Glomerular endothelial cell (primary cell): ENCODE data around the gene STX3. TPM values are rescaled to one million over a fixed set of nuclear protein-coding genes. Genes with fewer than 3 reads are reported as not detected.

ENCODE experiments used
- DNase-seq: peaks from one replicate; pipeline ENCODE4 v3.0.0-alpha.2; 2011; ENCODE audit warnings: low read depth, low spot score; ENCODE audit errors: extremely low read depth
- total RNA-seq: library from RNA; depleted of rRNA; stranded (reverse); fragments of >200 nt; gene quantifications from 2 replicates; pipeline ENCODE4 v1.2.3, GENCODE V29; 2015

Gene STX3
- total RNA-seq, result 70.9 and 77.0 TPM in 2 replicates

DNA sequence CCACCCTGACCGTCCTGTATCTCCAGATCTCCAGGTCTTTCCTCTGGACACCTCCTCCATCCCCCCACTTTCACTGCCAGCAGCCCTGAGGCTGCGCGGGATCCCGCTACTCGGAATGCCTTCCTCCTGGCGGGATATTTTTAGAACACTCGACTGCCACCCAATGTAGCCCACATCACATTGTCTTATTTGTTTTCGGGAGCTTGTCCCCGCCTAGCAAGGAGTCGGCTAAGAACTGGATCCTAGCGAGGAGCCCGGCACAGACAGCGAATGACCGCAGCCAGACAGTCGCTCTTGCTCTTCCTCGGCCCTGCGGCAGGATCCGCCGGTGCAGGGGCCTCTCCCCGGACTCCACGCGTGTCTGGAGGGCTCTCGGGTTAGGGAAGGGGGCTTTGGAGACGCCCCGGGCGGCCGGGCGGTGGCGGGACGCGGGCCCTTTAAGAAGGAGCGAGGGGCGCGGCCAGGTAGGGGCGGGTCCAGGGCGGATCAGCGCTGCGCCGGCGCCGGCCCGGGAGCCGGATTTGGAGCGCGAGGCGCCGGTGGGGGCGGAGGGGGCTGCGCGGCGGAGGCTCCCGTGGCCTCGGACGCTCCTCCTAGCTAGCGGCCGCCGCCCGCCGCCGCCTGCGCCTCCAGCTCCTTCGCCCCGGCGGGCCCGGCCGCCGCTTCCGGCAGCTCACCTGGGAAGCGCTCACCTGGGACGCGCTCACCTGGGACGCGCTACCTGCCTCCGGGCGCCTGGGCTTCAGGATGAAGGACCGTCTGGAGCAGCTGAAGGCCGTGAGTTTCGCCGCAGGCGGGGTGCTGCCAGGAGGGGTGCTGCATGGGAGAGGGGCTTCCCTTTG, at the start of gene STX3:
Gene STX3 (plus strand): TSS at position 518 of the 842 bp plus-strand sequence. CDS start 230 bp downstream, at position 748.
- no peak for DNase-seq

GRCh38 chr11:59706518-59707285, 48.5 kb upstream of the STX3 start:
- peak; percentile 66 for DNase-seq

- DNase-seq, result no peak
Observed at GRCh38 chr11:59707371-59707770, 47.8 kb upstream of the STX3 start.

GRCh38 chr11:59708537-59708936, 46.6 kb upstream of the STX3 start:
- DNase-seq, result no peak

GRCh38 chr11:59710136-59710847, 44.9 kb upstream of the STX3 start:
- no peak for DNase-seq

DNA sequence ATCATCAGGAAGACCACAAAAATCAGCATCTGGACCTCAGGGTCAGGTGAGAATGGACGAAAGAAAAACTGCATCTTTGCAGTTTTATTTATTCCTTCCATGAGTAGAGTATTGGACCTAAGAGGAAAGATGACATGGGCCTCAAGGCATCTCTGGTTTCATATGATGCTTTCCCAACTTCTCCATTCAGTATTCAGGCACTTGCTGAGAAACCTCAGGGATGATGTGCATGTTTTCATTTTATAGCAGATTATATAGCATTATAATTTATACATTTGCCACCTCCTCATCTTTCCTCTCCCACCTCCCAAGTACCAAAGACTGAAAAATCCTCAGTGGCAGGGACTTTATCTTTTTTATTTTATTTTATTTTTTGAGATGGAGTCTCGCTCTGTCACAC, 41.4 kb upstream of the STX3 start, which contains the start of gene OR10V1:
Gene OR10V1 (minus strand): TSS at position 101 of the 400 bp plus-strand sequence. CDS start 0 bp downstream, at position 101.
- DNase-seq, result no peak

- DNase-seq, result no peak
Observed at GRCh38 chr11:59716051-59716450, 39.1 kb upstream of the STX3 start.

DNA sequence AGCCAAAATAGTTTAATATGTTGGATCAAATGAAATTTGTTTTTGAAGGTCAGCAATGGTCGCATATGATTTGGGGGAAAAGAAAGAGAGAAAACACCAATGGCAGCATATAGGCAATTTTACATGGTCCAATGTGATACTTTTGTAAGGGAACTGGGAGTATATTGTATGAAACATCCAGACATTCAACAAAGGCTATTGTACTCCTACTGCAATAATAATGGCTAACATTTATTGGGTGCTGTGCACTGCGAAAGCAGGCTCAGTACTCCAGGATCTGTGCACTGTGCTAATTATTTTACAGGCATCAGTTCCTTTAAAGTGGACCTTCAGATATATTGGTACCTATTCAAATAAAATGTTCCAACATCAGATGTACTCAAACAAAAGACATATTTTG, 35.6 kb upstream of the STX3 start:
- DNase-seq, result no peak

- no peak for DNase-seq
Observed at GRCh38 chr11:59724066-59724465, 31.1 kb upstream of the STX3 start.

DNA sequence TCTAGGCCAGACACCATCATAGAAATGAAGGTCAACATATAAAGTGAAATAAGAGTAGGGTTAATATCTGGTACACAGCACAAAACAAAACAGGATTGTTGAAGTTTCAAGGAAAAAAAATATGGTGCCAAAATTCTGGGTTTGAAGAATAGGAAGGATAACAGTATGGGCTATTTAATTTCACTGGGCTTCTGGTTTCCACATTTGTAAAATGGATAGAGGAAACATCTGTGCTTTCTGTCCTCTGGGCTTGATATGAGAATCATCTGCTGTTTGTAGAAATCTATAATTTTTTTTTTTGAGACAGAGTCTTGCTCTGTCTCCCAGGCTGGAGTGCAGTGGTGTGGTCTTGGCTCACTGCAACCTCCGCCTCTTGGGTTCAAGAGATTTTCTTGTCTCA, 27.8 kb upstream of the STX3 start:
- no peak for DNase-seq

- DNase-seq, result no peak
Observed at GRCh38 chr11:59728154-59728553, 27.0 kb upstream of the STX3 start.

DNA sequence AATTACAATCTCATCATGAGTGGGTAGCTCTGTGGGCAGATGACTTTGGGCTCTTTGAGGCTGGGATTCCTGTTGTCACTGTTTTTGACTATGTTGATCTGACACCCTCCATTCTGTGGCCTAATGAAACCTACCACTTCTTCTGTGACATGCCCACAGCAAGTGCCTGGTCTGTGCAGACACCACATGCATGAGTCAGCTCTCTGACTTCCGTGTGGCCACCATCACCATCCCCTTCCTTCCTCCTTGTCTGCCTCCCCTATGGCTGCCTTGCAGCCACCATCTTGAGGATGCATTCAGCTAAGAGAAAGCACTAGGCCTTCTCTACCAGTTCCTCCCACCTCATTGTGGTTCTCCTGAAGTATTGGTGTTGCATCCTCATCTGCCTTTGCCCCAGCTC, 26.3 kb upstream of the STX3 start:
- no peak for DNase-seq

DNA sequence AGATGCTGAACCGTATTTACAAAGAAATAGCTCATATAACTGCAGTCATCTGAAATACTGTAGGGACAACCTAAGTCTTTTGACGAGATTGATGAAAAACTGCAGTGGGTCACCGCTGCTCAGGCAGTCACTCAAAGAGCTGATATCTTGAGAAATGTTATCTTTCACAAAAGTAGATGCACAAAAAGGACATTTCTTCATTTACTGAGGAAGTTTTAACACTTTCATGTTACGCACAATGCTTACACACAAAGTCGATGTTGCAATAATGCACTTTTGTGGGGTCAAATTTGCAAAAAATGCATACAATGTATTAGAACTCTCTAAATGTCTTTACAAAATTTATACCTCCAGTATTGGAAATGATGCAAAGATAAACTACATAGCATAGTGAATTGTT, 25.3 kb upstream of the STX3 start:
- no peak for DNase-seq

DNA sequence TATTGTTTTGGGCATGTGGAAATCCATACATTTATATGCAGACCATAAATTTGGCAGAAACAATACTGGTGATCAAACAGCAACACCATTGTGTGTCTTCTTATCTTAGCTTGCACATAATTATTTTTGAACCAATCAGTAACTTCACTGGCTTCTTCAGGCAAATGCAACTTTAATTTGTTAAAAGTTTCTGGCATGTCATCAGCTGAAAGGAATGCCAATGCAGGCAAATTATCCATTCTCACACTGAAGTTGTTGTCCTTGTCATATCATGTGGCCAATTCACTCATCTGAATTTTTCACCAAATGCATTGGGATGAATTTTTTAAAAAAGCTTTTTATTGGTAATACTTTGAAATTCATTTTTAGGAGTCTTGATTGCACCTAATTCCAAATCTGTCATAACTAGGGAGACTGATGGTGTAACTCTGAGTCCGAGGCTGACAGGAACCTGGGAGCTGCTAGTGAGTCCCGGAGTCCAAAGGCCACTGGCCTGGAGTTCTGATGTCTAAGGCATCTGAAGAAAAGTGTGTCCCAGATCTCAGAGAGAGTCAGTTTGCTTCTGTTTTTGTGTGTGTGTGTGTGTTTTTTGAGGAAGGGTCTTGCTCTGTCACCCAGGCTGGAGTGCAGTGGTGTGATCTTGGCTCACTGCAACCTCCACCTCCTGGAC, 24.1 kb upstream of the STX3 start:
- DNase-seq, result no peak

- no peak for DNase-seq
Observed at GRCh38 chr11:59746111-59746510, 9.1 kb upstream of the STX3 start.

DNA sequence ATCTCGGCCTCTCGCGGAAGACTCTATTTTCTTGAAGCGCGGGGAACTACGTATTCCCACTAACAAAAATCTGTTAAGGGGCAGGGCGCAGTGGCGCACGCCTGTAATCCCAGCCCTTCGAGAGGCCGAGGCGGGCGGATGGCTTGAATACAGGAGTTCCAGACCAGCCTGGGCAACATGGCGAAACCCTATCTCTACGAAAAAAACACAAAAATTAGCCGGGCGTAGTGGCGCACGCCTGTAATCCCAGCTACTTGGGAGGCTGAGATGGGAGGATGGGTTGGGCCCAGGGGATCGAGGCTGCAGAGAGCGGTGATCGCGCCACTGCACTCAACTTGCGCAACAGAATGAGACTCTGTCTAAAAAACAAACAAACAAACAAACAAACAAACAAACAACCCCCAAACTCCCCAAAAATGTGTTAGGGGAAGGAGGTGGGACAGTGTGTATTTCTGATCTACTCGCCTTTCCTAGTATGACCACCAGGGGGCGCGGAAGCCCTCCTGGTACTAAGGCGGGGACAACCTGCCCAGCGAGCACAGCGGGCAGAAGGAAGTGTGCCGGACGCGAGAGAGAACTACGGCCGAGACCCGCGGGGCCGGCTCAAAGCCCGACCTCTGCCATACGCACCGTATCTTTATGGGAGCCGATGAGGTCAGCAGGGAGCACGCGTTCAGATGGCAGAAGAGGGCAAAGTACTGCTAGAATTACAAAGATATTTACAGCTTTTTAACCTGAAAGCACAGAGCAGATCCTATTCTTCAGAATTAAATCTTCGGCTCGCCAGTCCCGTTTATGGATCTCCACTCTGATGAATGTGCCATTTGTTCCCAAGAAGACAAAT, 1.3 kb upstream of the STX3 start:
- no peak for DNase-seq

GRCh38 chr11:59754494-59754858, 700 bp upstream of the STX3 start:
- no peak for DNase-seq

GRCh38 chr11:59755701-59756557, 753 bp downstream of the STX3 start:
- no peak for DNase-seq

DNA sequence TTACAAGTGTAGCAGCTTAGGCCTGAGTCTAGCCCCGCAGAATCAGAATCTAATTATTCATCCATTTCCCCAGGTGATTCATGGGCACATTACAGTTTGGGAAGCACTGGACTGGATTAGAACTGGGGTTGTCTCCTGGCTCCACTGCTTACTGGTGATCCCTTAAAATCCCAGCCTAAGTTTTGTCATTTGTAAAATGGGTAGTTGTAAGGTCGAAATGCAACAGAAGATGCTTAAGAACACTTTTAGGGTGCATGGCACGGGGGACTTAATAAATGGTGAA, 1.3 kb downstream of the STX3 start:
- DNase-seq, result no peak
